AG20443 (cell line): Measurements from ENCODE around the gene CTCFL.
"Not testable (repeated sequence)": the region's sequence is repeated elsewhere in the genome, so short reads cannot be mapped to it uniquely, and the experiment has no call there.

Source experiments
- DNase-seq: peaks from one replicate; pipeline ENCODE4 v3.0.0; 2012; ENCODE audit warnings: low spot score, mixed read lengths

Gene CTCFL

GRCh38 chr20:57536120-57536708 is 11.3 kb upstream of the CTCFL start:
- no peak for DNase-seq

DNA sequence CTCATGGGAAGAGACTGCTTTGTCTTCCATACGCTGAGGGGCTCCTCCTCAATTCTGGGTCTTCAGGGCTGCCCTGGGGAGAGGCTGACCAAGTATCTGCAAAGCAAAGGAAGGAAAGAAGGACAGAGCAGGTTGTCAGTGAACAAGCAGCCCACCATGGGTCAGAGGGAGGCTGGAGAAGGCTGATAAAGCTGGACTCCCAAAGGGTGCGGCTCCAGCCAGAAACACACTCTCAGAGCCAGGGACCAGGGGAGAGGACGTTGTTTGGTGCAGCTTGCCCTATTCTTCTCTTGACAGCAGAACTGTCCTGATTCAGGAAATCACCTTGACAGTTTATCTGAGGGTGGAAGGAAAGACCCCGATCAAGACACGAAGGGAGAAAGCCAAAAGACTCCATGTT is 10.4 kb upstream of the CTCFL start:
- DNase-seq: no peak

- no peak for DNase-seq
These were observed 7.2 kb upstream of the CTCFL start for GRCh38 chr20:57532104-57532503.

DNA sequence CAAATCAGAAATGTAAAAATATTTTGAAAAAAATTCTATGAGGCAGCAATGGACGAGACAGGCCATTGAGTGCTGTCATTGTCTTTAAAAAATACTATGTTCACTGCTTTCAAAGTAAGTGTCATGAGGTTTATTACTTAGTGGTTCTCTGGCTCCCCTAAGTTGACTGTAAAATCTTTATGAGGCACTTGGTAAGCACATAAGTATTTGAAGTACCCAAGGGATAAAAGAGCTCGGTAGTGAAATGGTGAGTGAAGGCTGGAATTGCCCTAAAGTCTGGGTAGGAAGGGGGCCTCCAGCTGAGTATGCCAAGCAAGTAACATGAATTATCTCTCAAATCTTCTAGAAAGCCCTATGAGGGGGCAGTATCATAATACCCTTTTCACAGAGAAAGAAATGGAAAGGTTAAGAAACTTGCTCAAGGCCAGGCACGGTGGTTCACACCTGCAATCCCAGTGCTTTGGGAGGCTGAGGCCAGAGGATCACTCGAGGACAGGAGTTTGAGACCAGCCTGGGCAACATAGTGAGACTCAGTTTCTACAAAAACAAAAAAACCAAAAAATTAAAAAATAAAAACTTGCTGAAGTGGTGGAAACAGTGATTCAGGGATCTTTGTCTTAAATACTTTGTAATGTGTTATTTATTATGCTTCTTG is 5.5 kb upstream of the CTCFL start:
- DNase-seq: no peak

DNA sequence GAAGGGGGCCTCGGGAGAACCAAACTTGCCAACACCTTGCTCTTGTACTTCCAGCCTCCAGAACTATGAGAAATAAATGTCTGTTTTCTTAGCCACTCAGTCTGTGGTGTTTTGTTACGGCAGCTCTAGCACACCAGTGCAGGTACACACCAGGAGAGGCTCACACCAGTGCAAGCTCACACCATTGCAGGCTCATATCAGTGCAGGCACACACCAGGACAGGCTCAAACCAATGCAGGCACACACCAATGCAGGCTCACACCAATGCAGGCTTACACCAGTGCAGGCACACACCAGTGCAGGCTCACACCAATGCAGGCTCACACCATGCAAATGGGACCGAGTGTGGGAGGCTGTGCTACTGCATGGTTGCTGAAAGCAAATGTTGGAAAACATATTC is 4.9 kb upstream of the CTCFL start:
- DNase-seq: no peak

- no peak for DNase-seq
These were observed 4.2 kb upstream of the CTCFL start for GRCh38 chr20:57529160-57529585.

DNA sequence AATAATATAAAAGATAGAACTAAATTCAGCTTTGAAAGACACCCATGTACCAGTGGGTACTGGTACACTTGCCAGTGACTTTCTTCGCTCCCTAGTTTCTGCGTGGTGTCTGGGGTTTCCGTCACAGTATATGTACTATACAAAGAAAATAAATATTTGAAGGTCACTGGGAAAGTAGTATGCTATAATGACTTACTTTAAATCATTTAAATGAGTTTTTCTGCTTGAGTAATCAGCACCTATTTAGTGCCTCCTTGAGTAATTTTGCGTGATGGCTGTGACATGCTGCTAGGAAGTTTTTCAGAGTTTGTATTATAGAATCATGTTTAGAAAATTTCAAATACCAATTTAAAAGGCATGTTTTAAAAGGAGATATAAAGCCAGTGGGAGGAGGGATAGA is 3.2 kb upstream of the CTCFL start:
- DNase-seq: no peak

DNA sequence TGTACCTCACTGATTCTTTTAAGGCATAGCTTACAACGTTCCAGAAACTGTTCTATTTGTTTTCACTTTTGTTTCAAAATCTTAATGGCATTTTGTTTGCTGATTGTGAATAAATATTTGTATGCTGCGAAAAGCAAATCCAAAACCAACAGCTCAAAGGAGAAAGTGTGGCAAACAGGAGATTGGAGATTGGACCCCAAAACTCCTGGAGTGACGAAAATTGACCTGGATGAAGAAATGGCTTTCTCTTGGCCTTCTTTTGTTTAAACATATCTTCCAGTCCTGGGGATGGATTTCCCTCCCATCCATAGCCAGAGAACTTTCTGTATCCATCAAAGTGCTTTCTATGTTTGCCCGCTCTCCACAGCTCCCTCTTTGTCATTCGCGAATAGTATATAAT is 2.8 kb upstream of the CTCFL start:
- no peak for DNase-seq

GRCh38 chr20:57526885-57527460 is 2.0 kb upstream of the CTCFL start:
- DNase-seq: no peak

DNA sequence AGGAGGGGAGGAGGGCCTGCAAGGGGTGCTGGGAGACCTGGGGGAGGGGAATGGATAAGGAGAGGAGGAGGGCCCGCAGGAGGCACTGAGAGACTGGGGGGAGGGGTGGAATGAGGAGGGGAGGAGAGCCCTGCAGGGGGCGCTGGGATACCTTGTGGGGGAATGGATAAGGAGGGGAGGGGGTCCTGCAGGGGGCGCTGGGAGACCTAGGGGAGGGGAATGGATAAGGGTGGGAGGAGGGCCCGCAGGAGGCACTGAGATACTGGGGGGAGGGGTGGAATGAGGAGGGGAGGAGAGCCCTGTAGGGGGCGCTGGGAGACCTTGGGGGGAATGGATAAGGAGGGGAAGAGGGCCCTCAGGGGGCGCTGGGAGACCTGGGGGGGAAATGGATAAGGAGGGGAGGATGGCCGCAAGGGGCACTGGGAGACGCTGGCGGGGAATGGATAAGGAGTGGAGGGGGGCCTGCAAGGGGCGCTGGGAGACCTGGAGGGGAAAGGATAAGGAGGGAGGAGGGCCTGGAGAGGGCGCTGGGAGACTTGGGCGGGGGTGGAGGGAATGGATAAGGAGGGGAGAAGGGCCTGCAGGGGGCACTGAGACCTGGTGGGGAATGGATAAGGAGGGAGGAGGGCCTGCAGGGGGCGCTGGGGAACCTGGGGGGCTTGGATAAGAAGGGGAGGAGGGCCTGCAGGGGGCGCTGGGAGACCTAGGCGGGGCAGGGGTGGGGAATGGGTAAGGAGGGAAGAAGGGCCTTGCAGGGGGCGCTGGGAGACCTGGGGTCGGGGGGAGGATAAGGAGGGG is 1.3 kb upstream of the CTCFL start:
- DNase-seq: no peak

DNA sequence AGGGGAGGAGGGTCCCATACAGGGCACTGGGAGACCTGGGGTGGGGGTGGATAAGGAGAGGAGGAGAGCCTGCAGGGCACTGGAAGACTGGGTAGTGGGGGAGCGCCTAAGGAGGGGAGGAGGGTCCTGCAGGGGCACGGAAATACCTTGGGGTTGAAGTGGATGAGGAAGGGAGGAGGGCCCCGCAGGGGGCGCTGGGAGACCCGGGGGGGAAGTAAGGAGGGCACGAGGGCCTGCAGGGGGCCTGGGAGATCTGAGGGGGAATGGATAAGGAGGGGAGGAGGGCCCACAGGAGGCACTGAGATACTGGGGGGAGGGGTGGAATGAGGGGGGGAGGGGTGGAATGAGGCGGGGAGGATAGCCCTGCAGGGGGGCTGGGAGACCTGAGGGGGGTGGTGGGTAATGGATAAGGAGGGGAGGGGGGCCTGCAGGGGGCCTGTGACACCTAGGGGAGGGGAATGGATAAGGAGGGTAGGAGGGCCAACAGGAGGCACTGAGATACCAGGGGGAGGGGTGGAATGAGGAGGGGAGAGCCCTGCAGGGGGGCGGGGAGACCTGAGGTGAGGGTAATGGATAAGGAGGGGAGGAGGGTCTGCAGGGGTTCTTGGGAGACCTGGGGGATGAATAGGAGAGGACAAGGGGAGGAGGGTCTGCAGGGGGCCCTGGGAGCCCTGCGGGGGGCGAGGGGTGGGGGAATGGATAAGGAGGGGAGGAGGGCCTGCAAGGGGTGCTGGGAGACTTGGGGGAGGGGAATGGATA is 567 bp upstream of the CTCFL start:
- no peak for DNase-seq

- no peak for DNase-seq
These were observed 1.2 kb downstream of the CTCFL start for GRCh38 chr20:57523782-57524181.

DNA sequence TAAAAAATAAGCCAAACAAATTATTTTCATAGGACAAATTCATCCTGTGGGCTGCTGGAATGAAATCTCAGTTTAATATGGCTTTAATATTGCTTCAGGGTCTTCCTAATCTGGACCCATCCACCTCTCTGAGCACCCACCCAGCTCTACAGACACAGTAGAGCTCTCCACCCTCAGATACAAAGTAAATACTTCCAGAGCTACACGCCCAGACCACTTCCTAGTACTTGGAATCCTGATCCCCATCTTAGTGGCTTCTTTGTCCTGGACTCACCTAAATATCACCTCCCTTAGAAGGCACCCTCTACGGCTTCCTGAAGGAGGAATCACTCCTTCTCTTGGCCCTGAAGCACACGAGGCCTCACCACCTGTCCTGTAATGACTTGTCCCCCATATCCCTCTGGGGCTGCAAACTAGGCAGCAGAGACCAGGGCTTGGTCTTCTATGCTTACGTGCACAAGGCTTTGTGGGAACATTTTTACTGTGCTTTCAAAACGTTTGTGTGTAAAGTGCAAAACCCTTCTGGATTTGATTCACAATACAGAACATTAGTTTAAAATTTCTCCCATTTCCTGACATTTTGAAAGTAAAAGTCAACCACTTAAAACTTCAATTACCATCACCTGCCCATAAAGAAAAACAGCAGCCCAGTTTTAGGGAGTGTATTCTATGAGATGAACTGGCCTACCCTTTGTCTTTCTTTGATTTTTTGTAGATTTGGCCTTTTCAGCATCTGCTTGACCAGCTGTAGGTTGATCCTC is 2.4 kb downstream of the CTCFL start:
- no peak for DNase-seq

GRCh38 chr20:57517904-57518303 is 7.0 kb downstream of the CTCFL start:
- DNase-seq: no peak

DNA sequence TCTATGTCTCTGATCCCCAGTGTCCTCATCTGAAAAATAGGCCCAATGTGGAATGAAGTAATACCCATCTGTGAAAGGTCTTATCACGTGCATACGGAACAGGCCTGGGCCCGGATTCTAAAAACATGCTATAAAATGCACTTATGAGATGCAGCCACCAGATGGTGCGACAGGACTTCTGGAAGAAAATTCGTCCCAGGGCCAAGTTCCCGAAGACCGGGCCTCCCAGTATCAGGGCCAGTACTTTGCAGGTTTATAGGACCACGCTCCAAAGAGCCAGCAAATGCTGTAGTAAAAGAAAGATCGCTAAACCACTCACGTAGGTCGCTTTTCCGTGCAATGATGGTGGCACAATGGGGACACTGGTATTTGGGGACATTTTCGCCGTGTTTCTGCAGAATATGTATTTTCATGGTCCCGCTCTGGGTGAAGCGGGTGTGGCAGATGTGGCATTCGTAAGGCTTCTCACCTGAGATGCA is 10.6 kb downstream of the CTCFL start:
- peak; percentile 90 for DNase-seq

GRCh38 chr20:57513199-57513598 is 11.7 kb downstream of the CTCFL start:
- no peak for DNase-seq

GRCh38 chr20:57512432-57512831 is 12.5 kb downstream of the CTCFL start:
- DNase-seq: no peak

DNA sequence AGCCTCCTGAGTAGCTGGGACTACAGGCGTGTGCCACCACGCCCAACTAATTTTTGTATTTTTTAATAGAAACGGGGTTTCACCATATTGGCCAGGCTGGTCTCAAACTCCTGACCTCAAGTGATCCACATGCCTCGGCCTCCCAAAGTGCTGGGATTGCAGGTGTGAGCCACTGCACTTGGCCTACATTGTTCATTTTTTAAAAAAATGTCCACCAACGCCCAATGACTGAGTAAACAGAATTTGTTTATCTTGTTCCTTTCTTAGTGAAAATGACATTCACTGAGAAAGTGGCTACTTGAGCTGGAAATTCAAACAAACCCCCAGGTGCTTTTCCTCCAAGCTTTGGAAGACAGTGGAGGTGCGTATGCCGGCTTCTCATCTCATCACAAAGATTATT is 13.2 kb downstream of the CTCFL start:
- DNase-seq: not testable (repeated sequence)

- peak; percentile 42 for DNase-seq
These were observed 15.2 kb downstream of the CTCFL start for GRCh38 chr20:57509665-57510237.

GRCh38 chr20:57508831-57509230 is 16.1 kb downstream of the CTCFL start:
- no peak for DNase-seq

GRCh38 chr20:57508381-57508780 is 16.6 kb downstream of the CTCFL start:
- DNase-seq: no peak
